Stimulated activated CD8-positive, alpha-beta memory T cell treated with anti-CD3 and anti-CD28 coated beads, Interleukin-4, amount 100 ng/mL, for 4 hours (primary cell): ENCODE measurements around the gene SPATC1L.

Experiments
- DNase-seq, 2 donors: peaks; one replicate each; pipeline ENCODE4 v3.0.0-alpha.2; 2020; ENCODE audit warnings: low read depth in 2 of 2, low spot score in 1 of 2

The SPATC1L gene

GRCh38 chr21:46121286-46122221 lies 62.7 kb downstream of the SPATC1L start:
- DNase-seq = no peak

- no peak for DNase-seq
Measured at GRCh38 chr21:46120301-46121285, 63.7 kb downstream of the SPATC1L start.

GRCh38 chr21:46119637-46120271 lies 64.5 kb downstream of the SPATC1L start:
- no peak for DNase-seq

- no peak for DNase-seq
Measured at GRCh38 chr21:46119144-46119636, 65.1 kb downstream of the SPATC1L start.

GRCh38 chr21:46118316-46119143 lies 65.7 kb downstream of the SPATC1L start:
- DNase-seq = no peak

- DNase-seq = no peak
Measured at GRCh38 chr21:46117586-46118315, 66.5 kb downstream of the SPATC1L start.

GRCh38 chr21:46116776-46117585 lies 67.3 kb downstream of the SPATC1L start:
- no peak for DNase-seq

GRCh38 chr21:46116189-46116775 lies 68.0 kb downstream of the SPATC1L start:
- no peak for DNase-seq

GRCh38 chr21:46115441-46116188 lies 68.6 kb downstream of the SPATC1L start:
- no peak for DNase-seq

- DNase-seq = no peak
Measured at GRCh38 chr21:46114963-46115362, 69.3 kb downstream of the SPATC1L start.

- DNase-seq = no peak
Measured at GRCh38 chr21:46113497-46114176, 70.6 kb downstream of the SPATC1L start.

- DNase-seq = no peak
Measured at GRCh38 chr21:46112725-46113215, 71.5 kb downstream of the SPATC1L start.

GRCh38 chr21:46111857-46112724 lies 72.2 kb downstream of the SPATC1L start:
- DNase-seq = no peak

- no peak for DNase-seq
Measured at GRCh38 chr21:46111193-46111571, 73.1 kb downstream of the SPATC1L start.
